GM23338 (cell line): ENCODE data around the gene DDX43. TPM values are rescaled to one million over a fixed set of nuclear protein-coding genes. Genes with fewer than 3 reads are reported as not detected.

Experiments used
- ATAC-seq: fragments of 200-7000 bp; cut with Tn5 transposase; 3 replicates; pipeline ENCODE4 v1.9.1; 2020
- DNase-seq: peaks from one replicate; pipeline ENCODE4 v3.0.0-alpha.2; 2015; ENCODE audit warnings: low spot score
- H2AFZ ChIP-seq: fragments of 200-600 bp; sonication (generic); 2 replicates; pipeline ENCODE4 v1.8.0; 2016; ENCODE audit warnings: antibody characterized with exemption, mild to moderate bottlenecking, moderate library complexity
- H3F3A ChIP-seq: fragments of 200-600 bp; sonication (generic); replicated peaks from 2 replicates; pipeline ENCODE4 v1.8.0; 2017; ENCODE audit warnings: antibody characterized with exemption, mixed run types, low read depth
- H3K27ac ChIP-seq: fragments of 200-600 bp; sonication (generic); 2 replicates; pipeline ENCODE4 v1.6.1; 2016; ENCODE audit warnings: low read depth
- H3K27me3 ChIP-seq: fragments of 200-600 bp; sonication (generic); 2 replicates; pipeline ENCODE4 v1.8.0; 2016; ENCODE audit warnings: mild to moderate bottlenecking, mixed run types, moderate library complexity; ENCODE audit not compliant: insufficient read depth
- H3K36me3 ChIP-seq: fragments of 200-600 bp; sonication (generic); 2 replicates; pipeline ENCODE4 v1.8.0; 2016; ENCODE audit warnings: mild to moderate bottlenecking; ENCODE audit not compliant: insufficient read depth
- H3K4me1 ChIP-seq: fragments of 200-600 bp; sonication (generic); 2 replicates; pipeline ENCODE4 v1.8.0; 2016; ENCODE audit warnings: mild to moderate bottlenecking, moderate library complexity; ENCODE audit not compliant: insufficient read depth
- H3K4me2 ChIP-seq: fragments of 200-600 bp; sonication (generic); 2 replicates; pipeline ENCODE4 v1.7.1; 2017; ENCODE audit warnings: mixed run types
- H3K4me3 ChIP-seq: fragments of 200-600 bp; sonication (generic); 2 replicates; pipeline ENCODE4 v1.6.1; 2016; ENCODE audit warnings: mixed run types
- H3K79me2 ChIP-seq: fragments of 200-600 bp; sonication (generic); replicated peaks from 2 replicates; pipeline ENCODE4 v1.8.0; 2017; ENCODE audit warnings: mild to moderate bottlenecking; ENCODE audit not compliant: insufficient read depth
- H3K9me2 ChIP-seq: fragments of 200-600 bp; sonication (generic); 2 replicates; pipeline ENCODE4 v1.8.0; 2017; ENCODE audit not compliant: insufficient read depth
- H4K20me1 ChIP-seq: fragments of 200-600 bp; sonication (generic); replicated peaks from 2 replicates; pipeline ENCODE4 v1.8.0; 2017; ENCODE audit warnings: mild to moderate bottlenecking; ENCODE audit not compliant: insufficient read depth
- H3K27ac Mint-ChIP-seq: 2 replicates; pipeline ENCODE4 v1.8.0; 2020; ENCODE audit warnings: inconsistent platforms, mild to moderate bottlenecking, moderate library complexity, mixed read lengths
- H3K27me3 Mint-ChIP-seq: 3 replicates; pipeline ENCODE4 v1.8.0; 2022; ENCODE audit warnings: low read depth, mild to moderate bottlenecking, moderate library complexity, mixed read lengths, inconsistent platforms; ENCODE audit not compliant: insufficient read depth, poor library complexity
- H3K36me3 Mint-ChIP-seq: 3 replicates; pipeline ENCODE4 v1.8.0; 2021; ENCODE audit warnings: low read depth, mild to moderate bottlenecking, inconsistent platforms, moderate library complexity, mixed read lengths
- H3K4me1 Mint-ChIP-seq: 3 replicates; pipeline ENCODE4 v1.8.0; 2020; ENCODE audit warnings: mild to moderate bottlenecking, inconsistent platforms, mixed read lengths
- H3K4me3 Mint-ChIP-seq: 3 replicates; pipeline ENCODE4 v1.8.0; 2021; ENCODE audit warnings: moderate library complexity, mild to moderate bottlenecking, inconsistent platforms, mixed read lengths
- H3K9me3 Mint-ChIP-seq: 3 replicates; pipeline ENCODE4 v1.8.0; 2020; ENCODE audit warnings: moderate library complexity, mild to moderate bottlenecking, inconsistent platforms, mixed read lengths
- CREB1 ChIP-seq: fragments of 250-450 bp; sonication (Bioruptor Pico); IDR thresholded peaks from 2 replicates; pipeline ENCODE4 v1.5.0; 2020; ENCODE audit warnings: low read depth, mild to moderate bottlenecking, moderate library complexity
- CTCF ChIP-seq, 2 experiments: fragments of 200-600 bp in 1 of 2; sonication (generic) in 1 of 2; conservative IDR thresholded peaks; 2 replicates each; pipeline versions ENCODE4 v1.5.1 to v1.6.1; 2016 to 2017; ENCODE audit warnings: antibody characterized with exemption in 2 of 2, low read depth in 2 of 2, mild to moderate bottlenecking in 2 of 2, moderate library complexity in 1 of 2
- EZH2 ChIP-seq: fragments of 200-600 bp; sonication (generic); IDR thresholded peaks from one replicate; pipeline ENCODE4 v1.8.0; 2017; ENCODE audit warnings: antibody characterized with exemption, mild to moderate bottlenecking, low read depth; ENCODE audit not compliant: unreplicated experiment
- EZH2phosphoT487 ChIP-seq: fragments of 200-600 bp; sonication (generic); IDR thresholded peaks from one replicate; pipeline ENCODE4 v1.8.1; 2018; ENCODE audit warnings: antibody characterized with exemption; ENCODE audit not compliant: unreplicated experiment
- JUNB ChIP-seq: IDR thresholded peaks from one replicate; pipeline ENCODE4 v1.6.1; 2016; ENCODE audit warnings: antibody characterized with exemption; ENCODE audit not compliant: unreplicated experiment
- NANOG ChIP-seq: IDR thresholded peaks from 2 replicates; pipeline ENCODE4 v1.6.1; 2016; ENCODE audit warnings: antibody characterized with exemption, borderline replicate concordance
- POLR2AphosphoS5 ChIP-seq: IDR thresholded peaks from 2 replicates; pipeline ENCODE4 v1.6.1; 2016; ENCODE audit warnings: antibody characterized with exemption, low read depth
- REST ChIP-seq: IDR thresholded peaks from one replicate; pipeline ENCODE4 v1.6.1; 2018; ENCODE audit warnings: antibody characterized with exemption; ENCODE audit not compliant: unreplicated experiment
- STAT1 ChIP-seq: IDR thresholded peaks from one replicate; pipeline ENCODE4 v1.6.1; 2016; ENCODE audit warnings: antibody characterized with exemption; ENCODE audit not compliant: unreplicated experiment
- ZNF114 ChIP-seq: fragments of 250-450 bp; sonication (Bioruptor Pico); IDR thresholded peaks from 2 replicates; pipeline ENCODE4 v1.5.0; 2020; ENCODE audit warnings: mild to moderate bottlenecking, moderate library complexity
- ZNF331 ChIP-seq: fragments of 250-450 bp; sonication (Bioruptor Pico); IDR thresholded peaks from 2 replicates; pipeline ENCODE4 v1.5.0; 2020; ENCODE audit warnings: low read depth, mild to moderate bottlenecking, moderate library complexity
- polyA plus RNA-seq: library from polyadenylated mRNA; unstranded; fragments of >200 nt; fragmentation: Nextera tagmentation; extraction: Ambion mirVana; gene quantifications from 2 replicates; pipeline ENCODE4 v1.2.1, GENCODE V29; 2016
- total RNA-seq: library from RNA; depleted of rRNA; stranded (reverse); fragments of >200 nt; shearing (Covaris generic); gene quantifications from 2 replicates; pipeline ENCODE4 v1.2.3, GENCODE V29; 2014
- TF ChIP-seq, protein P1 (sequence below): fragments of 250-450 bp; sonication (Bioruptor Pico); IDR thresholded peaks from 2 replicates; pipeline ENCODE4 v1.5.0; 2020; ENCODE audit warnings: mild to moderate bottlenecking, moderate library complexity
- TF ChIP-seq, protein P2 (sequence below): IDR thresholded peaks from 2 replicates; pipeline ENCODE4 v1.6.1; 2016; ENCODE audit warnings: antibody characterized with exemption

The DDX43 gene
- total and polyA plus RNA-seq, 2 experiments from 2014 or later = 0.49 to 0.60 TPM

DNA sequence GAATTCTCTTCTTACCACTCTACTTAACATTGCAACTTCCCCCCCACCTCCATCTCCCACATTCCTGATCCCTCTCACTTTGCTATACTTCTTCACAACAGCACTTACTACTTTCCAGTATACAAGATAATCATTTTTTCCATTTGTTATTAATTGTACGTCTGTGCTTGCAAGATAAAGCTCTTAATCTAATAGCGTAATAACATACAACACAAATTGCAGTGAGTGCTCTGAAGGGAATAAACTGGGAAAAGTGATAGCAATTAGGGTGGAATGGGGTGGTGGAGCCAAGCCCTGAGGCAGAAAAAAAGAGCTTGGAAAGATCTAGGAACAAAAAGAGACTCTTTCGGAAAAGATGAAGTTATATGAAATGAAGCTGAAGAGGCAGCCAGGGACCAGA lies 48.9 kb downstream of the DDX43 start:
- no peak overlapping the region for H2AFZ ChIP-seq
- Mint-ChIP-seq H3K4me1 (no peaks in the 10 kb centered on the region), H3K9me3 (no peaks in the 10 kb centered on the region), H3K36me3 (peaks cover 6% of the 10 kb centered on the region), H3K27me3 (peaks cover 1% of the 10 kb centered on the region), H3K4me3 (no peak overlapping the region), H3K27ac (no peak overlapping the region)
- H3K9me2 ChIP-seq = no peaks in the 10 kb centered on the region
- no peaks in the 10 kb centered on the region for H3K27me3 ChIP-seq
- no peak overlapping the region for H3K4me3 ChIP-seq
- peaks cover 24% of the 10 kb centered on the region; the same call in 1 of the 2 replicates for H3K36me3 ChIP-seq
- TF ChIP-seq CREB1 (CRISPR knock-in tag) (no peak), EZH2 (no peak), EZH2phosphoT487 (no peak), JUNB (no peak), ZNF114 (CRISPR knock-in tag) (no peak), REST (no peak), STAT1 (no peak), CTCF (conservative IDR thresholded peaks at IDR 0.05; ENCODE audit: low read depth in 2 of 2) (no peak), POLR2AphosphoS5 (no peak), ZNF331 (CRISPR knock-in tag) (no peak), NANOG (no peak)
- TF ChIP-seq, protein P1, sequence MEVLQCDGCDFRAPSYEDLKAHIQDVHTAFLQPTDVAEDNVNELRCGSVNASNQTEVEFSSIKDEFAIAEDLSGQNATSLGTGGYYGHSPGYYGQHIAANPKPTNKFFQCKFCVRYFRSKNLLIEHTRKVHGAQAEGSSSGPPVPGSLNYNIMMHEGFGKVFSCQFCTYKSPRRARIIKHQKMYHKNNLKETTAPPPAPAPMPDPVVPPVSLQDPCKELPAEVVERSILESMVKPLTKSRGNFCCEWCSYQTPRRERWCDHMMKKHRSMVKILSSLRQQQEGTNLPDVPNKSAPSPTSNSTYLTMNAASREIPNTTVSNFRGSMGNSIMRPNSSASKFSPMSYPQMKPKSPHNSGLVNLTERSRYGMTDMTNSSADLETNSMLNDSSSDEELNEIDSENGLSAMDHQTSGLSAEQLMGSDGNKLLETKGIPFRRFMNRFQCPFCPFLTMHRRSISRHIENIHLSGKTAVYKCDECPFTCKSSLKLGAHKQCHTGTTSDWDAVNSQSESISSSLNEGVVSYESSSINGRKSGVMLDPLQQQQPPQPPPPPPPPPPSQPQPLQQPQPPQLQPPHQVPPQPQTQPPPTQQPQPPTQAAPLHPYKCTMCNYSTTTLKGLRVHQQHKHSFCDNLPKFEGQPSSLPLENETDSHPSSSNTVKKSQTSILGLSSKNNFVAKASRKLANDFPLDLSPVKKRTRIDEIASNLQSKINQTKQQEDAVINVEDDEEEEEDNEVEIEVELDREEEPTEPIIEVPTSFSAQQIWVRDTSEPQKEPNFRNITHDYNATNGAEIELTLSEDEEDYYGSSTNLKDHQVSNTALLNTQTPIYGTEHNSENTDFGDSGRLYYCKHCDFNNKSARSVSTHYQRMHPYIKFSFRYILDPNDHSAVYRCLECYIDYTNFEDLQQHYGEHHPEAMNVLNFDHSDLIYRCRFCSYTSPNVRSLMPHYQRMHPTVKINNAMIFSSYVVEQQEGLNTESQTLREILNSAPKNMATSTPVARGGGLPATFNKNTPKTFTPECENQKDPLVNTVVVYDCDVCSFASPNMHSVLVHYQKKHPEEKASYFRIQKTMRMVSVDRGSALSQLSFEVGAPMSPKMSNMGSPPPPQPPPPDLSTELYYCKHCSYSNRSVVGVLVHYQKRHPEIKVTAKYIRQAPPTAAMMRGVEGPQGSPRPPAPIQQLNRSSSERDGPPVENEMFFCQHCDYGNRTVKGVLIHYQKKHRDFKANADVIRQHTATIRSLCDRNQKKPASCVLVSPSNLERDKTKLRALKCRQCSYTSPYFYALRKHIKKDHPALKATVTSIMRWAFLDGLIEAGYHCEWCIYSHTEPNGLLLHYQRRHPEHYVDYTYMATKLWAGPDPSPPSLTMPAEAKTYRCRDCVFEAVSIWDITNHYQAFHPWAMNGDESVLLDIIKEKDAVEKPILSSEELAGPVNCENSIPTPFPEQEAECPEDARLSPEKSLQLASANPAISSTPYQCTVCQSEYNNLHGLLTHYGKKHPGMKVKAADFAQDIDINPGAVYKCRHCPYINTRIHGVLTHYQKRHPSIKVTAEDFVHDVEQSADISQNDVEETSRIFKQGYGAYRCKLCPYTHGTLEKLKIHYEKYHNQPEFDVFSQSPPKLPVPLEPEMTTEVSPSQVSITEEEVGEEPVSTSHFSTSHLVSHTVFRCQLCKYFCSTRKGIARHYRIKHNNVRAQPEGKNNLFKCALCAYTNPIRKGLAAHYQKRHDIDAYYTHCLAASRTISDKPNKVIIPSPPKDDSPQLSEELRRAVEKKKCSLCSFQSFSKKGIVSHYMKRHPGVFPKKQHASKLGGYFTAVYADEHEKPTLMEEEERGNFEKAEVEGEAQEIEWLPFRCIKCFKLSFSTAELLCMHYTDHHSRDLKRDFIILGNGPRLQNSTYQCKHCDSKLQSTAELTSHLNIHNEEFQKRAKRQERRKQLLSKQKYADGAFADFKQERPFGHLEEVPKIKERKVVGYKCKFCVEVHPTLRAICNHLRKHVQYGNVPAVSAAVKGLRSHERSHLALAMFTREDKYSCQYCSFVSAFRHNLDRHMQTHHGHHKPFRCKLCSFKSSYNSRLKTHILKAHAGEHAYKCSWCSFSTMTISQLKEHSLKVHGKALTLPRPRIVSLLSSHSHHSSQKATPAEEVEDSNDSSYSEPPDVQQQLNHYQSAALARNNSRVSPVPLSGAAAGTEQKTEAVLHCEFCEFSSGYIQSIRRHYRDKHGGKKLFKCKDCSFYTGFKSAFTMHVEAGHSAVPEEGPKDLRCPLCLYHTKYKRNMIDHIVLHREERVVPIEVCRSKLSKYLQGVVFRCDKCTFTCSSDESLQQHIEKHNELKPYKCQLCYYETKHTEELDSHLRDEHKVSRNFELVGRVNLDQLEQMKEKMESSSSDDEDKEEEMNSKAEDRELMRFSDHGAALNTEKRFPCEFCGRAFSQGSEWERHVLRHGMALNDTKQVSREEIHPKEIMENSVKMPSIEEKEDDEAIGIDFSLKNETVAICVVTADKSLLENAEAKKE (CRISPR knock-in tag) = no peak
- TF ChIP-seq, protein P2, sequence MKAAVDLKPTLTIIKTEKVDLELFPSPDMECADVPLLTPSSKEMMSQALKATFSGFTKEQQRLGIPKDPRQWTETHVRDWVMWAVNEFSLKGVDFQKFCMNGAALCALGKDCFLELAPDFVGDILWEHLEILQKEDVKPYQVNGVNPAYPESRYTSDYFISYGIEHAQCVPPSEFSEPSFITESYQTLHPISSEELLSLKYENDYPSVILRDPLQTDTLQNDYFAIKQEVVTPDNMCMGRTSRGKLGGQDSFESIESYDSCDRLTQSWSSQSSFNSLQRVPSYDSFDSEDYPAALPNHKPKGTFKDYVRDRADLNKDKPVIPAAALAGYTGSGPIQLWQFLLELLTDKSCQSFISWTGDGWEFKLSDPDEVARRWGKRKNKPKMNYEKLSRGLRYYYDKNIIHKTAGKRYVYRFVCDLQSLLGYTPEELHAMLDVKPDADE = no peak
- DNase-seq (no peak), ATAC-seq (no peak)
- H3F3A ChIP-seq = 0 out of 2 replicates have a peak, but pooled peaks cover 7% of the 10 kb centered on the region
- peaks cover 9% of the 10 kb centered on the region; the same call in 1 of the 2 replicates for H4K20me1 ChIP-seq
- no peak overlapping the region for H3K4me2 ChIP-seq
- no peaks in the 10 kb centered on the region for H3K4me1 ChIP-seq
- no peak overlapping the region for H3K27ac ChIP-seq
- peaks cover 29% of the 10 kb centered on the region for H3K79me2 ChIP-seq
